ENCODE measurements around the gene AKT1. TPM values are rescaled to one million over a fixed set of nuclear protein-coding genes. Genes with fewer than 3 reads are reported as not detected.

AKT1 gene
- polyA plus RNA-seq, 2 of the 4 experiments (the other 2 are of a cell fraction) = 70.2 to 93.8 TPM

DNA sequence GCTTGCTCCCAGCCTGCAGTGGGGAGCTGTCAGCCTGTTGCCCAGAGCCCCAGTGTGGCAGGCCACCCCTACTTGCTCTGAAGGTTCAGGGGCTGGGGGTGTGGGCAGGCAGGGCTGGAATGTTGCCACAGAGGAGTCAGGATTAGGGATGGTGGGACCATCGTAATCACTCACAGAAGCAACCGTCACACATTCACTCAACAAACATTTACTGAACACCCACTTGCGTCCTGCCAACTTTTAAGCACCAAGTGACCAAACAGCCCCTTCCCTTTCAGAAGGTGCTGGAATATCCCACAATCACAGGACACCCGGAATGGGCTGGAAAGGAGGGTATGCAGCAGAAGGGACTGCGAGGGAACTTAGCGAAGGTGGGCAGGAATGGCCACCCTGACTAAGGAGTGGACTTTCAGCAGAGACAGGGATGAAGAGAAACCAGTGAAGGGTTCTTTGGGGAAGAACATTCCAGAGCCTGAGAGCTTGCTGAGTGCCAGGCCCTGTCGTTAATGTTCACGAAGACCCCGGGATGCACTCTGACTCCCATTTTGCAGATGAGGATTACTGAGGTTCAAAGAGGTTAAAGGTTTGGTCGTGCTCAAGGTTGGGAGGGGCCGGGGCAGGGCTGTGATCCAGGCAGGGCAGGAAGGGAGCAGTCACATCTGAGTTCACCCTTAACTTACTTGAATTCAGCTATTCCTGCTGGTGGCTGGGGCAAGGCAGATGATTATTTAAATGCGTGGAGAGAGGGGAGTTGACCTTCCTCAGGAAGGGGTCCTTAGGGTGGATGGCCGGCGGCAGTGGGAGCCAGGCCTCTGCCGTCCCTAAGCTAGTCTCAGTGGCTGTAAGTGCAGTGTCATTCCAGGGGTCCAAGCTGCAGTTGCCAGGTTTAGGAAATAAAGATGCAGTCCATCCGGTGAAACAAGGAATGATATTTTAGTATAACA lies 3.0 kb upstream of the AKT1 start:
- ChIA-PET POLR2A (no interaction called here), CTCF (interaction anchor here (1.0 to 1.2 kb wide), 3 partner anchors 27 to 30 kb away, joined by 3 to 4 read pairs (median 3); no protein-coding TSS in a partner anchor)
- ATAC-seq = no peak
- Histone ChIP-seq H3K4me3 (no peak overlapping the region), H3K27ac (no peak overlapping the region), H3K9me3 (no peaks in the 10 kb centered on the region), H3K4me1 (peaks cover 39% of the 10 kb centered on the region), H3K4me2 (no peak overlapping the region)
- WGBS (ENCODE audit: missing lambda C conversion rate) = 83% methylated on average over 16 of the region's 16 CpGs
- FAIRE-seq = no peak
- no peak for DNase-seq (ENCODE audit: low read depth in 1 of 2, low spot score in 1 of 2)
- TF ChIP-seq KDM1A (IDR thresholded peaks at IDR 0.05; ENCODE audit: low read depth) = peak; percentile 58; the same call in 1 of the 2 replicates
- no peak for TF ChIP-seq ZNF302 (CRISPR knock-in tag; IDR thresholded peaks at IDR 0.05)

GRCh38 chr14:104797115-104798044 lies 1.8 kb upstream of the AKT1 start:
- Histone ChIP-seq H3K27ac (peak overlapping the region in 1 of 2 experiments; percentile 15; a peak in 1 of 6 replicates), H3K4me3 (no peak overlapping the region), H3K4me2 (0 out of 3 replicates have a peak overlapping the region, but pooled peaks have one; percentile 11), H3K4me1 (peaks cover 49% of the 10 kb centered on the region), H3K9me3 (no peaks in the 10 kb centered on the region)
- POLR2A ChIA-PET = no interaction called here
- ATAC-seq (peak in 1 of 2 experiments; percentile 23; a peak in 3 of 6 replicates), FAIRE-seq (no peak), DNase-seq (ENCODE audit: low read depth in 1 of 2, low spot score in 1 of 2) (peak in 1 of 2 experiments; percentile 57)
- TF ChIP-seq ZNF302 (CRISPR knock-in tag; IDR thresholded peaks at IDR 0.05) (no peak), RAD21 (conservative IDR thresholded peaks at IDR 0.05 in 1 of 2, IDR thresholded peaks at IDR 0.05 in 1 of 2) (no peak), HOXB13 (CRISPR knock-in tag; IDR thresholded peaks at IDR 0.05; ENCODE audit: low read depth) (no peak), RFX5 (IDR thresholded peaks at IDR 0.05) (no peak), TFCP2L1 (CRISPR knock-in tag; IDR thresholded peaks at IDR 0.05) (no peak), KDM1A (IDR thresholded peaks at IDR 0.05; ENCODE audit: low read depth) (no peak), EHMT2 (IDR thresholded peaks at IDR 0.05; ENCODE audit: low read depth) (no peak), HOXB5 (CRISPR knock-in tag; IDR thresholded peaks at IDR 0.05) (no peak), EHF (CRISPR knock-in tag; IDR thresholded peaks at IDR 0.05) (no peak), FOXS1 (CRISPR knock-in tag; IDR thresholded peaks at IDR 0.05) (no peak)
- TF ChIP-seq, protein P1, sequence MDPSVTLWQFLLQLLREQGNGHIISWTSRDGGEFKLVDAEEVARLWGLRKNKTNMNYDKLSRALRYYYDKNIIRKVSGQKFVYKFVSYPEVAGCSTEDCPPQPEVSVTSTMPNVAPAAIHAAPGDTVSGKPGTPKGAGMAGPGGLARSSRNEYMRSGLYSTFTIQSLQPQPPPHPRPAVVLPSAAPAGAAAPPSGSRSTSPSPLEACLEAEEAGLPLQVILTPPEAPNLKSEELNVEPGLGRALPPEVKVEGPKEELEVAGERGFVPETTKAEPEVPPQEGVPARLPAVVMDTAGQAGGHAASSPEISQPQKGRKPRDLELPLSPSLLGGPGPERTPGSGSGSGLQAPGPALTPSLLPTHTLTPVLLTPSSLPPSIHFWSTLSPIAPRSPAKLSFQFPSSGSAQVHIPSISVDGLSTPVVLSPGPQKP (IDR thresholded peaks at IDR 0.05; ENCODE audit: low read depth, low read length) = no peak
- WGBS (ENCODE audit: missing lambda C conversion rate) = 69% methylated on average over 8 of the region's 18 CpGs
- CTCF ChIA-PET = interaction anchor here (0.9 to 1.3 kb wide), 4 partner anchors 29 to 72 kb away, joined by 3 to 4 read pairs (median 3); no protein-coding TSS in a partner anchor

DNA sequence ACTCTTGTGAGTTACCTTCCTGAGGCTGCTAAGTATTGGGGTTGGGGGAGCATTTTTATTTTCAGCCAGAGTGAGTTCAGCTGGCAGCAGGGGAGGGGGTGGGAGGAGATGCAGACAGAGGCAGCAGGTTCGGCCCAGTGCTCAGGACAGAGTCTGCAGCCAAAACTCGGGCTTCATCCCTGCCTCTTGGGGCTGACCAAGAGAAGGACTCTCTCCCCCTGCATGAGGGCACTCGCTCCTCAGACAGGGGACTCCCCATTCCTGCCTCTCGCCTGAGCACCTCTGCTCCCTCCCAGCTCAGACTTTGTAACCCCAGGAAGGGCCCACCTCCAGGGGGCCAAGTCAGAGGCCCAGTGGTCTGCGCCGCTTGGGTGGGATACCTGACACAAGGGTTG lies 1.1 kb upstream of the AKT1 start:
- POLR2A ChIA-PET = no interaction called here
- Histone ChIP-seq H3K4me3 (no peak overlapping the region), H3K4me1 (peaks cover 50% of the 10 kb centered on the region), H3K27ac (peak overlapping the region in 1 of 2 experiments; percentile 98; a peak in 2 of 6 replicates), H3K9me3 (no peaks in the 10 kb centered on the region), H3K4me2 (peak overlapping the region; percentile 89; the same call in 1 of the 3 replicates)
- WGBS (ENCODE audit: missing lambda C conversion rate) = 85% methylated on average over 6 of the region's 6 CpGs
- no peak for TF ChIP-seq TFCP2L1 (CRISPR knock-in tag; IDR thresholded peaks at IDR 0.05)
- no peak for TF ChIP-seq CHD2 (IDR thresholded peaks at IDR 0.05; ENCODE audit: low read length, partially characterized antibody)
- FAIRE-seq (no peak), ATAC-seq (peak in 1 of 2 experiments; percentile 0; a peak in 1 of 6 replicates), DNase-seq (ENCODE audit: low read depth in 1 of 2, low spot score in 1 of 2) (no peak)
- CTCF ChIA-PET = interaction anchor here (1.0 to 1.5 kb wide), 3 partner anchors 28 to 60 kb away, joined by 3 to 6 read pairs (median 3); no protein-coding TSS in a partner anchor
